Kidney (tissue), 14 donors: ENCODE measurements around the gene CCNL2. TPM values are rescaled to one million over a fixed set of nuclear protein-coding genes. Genes with fewer than 3 reads are reported as not detected.
A peak's percentile ranks its signal among the peaks of the same experiment; 100 is the strongest.
"Not testable (repeated sequence)": the region's sequence is repeated elsewhere in the genome, so short reads cannot be mapped to it uniquely, and the experiment has no call there.

ENCODE experiments used
- DNase-seq, 5 donors: peaks; one replicate each; pipeline ENCODE4 v3.0.0-alpha.2; 2013 to 2020
- FAIRE-seq: peaks from 2 replicates; lab custom pipeline; 2012; peaks lifted over from hg19 to GRCh38; lab: Jason Lieb, UNC
- H3K27ac ChIP-seq, 2 donors: one replicate each; pipeline ENCODE4 v1.7.0; 2013; ENCODE audit warnings: low read depth in 2 of 2, low read length in 2 of 2, inconsistent platforms in 1 of 2
- H3K27me3 ChIP-seq: one replicate; pipeline ENCODE4 v1.7.1; 2013; ENCODE audit warnings: low read length, inconsistent platforms; ENCODE audit not compliant: control insufficient read depth, insufficient read depth
- H3K36me3 ChIP-seq, 3 donors: one replicate each; pipeline versions ENCODE4 v1.7.0 to v1.7.1; 2013; ENCODE audit warnings: low read length in 3 of 3, control low read depth in 1 of 3, inconsistent platforms in 1 of 3; ENCODE audit not compliant: insufficient read depth in 3 of 3, control insufficient read depth in 2 of 3
- H3K4me1 ChIP-seq, 3 donors: one replicate each; pipeline versions ENCODE4 v1.7.0 to v1.7.1; 2013; ENCODE audit warnings: low read length in 3 of 3, inconsistent platforms in 1 of 3, low read depth in 1 of 3; ENCODE audit not compliant: control insufficient read depth in 2 of 3, insufficient read depth in 2 of 3
- H3K4me3 ChIP-seq, 3 donors: one replicate each; pipeline versions ENCODE4 v1.7.0 to v1.8.1; 2013; ENCODE audit warnings: low read length in 3 of 3, control low read depth in 1 of 3, inconsistent platforms in 1 of 3
- H3K9ac ChIP-seq, 3 donors: one replicate each; pipeline versions ENCODE4 v1.7.0 to v1.7.1; 2013; ENCODE audit warnings: low read length in 3 of 3, control low read depth in 1 of 3, inconsistent platforms in 1 of 3
- H3K9me3 ChIP-seq, 3 donors: one replicate each; pipeline versions ENCODE4 v1.7.0 to v1.7.1; 2013; ENCODE audit warnings: low read length in 3 of 3, control low read depth in 1 of 3, inconsistent platforms in 1 of 3; ENCODE audit not compliant: control insufficient read depth in 2 of 3, insufficient read depth in 1 of 3
- CTCF ChIP-seq: IDR thresholded peaks from 3 replicates; pipeline ENCODE4 v1.5.1; 2012; ENCODE audit warnings: mild to moderate bottlenecking, moderate library complexity, borderline replicate concordance; ENCODE audit not compliant: insufficient read depth; ENCODE audit errors: extremely low read depth
- intact Hi-C: fragments of 100-400 bp; cut with DNase I; formaldehyde crosslinking; loops from one replicate; pipeline ENCODE4 v1.11.1; 2022
- polyA plus RNA-seq: library from polyadenylated mRNA; stranded (reverse); fragments of 350-450 nt; fragmentation: Illumina TruSeq; extraction: RNeasy Lipid Tissue Mini Kit (QIAGEN cat#74804); gene quantifications from one replicate; pipeline ENCODE4 v1.2.3, GENCODE V29; 2014; ENCODE audit warnings: low read depth, low replicate concordance; ENCODE audit not compliant: insufficient read depth
- total RNA-seq: library from RNA; stranded (reverse); fragmentation: NEBNext Ultra II Directional; extraction: Animal tissue kit (Norgen Biotek cat#: 25700); gene quantifications from one replicate; pipeline ENCODE4 v1.2.1, GENCODE V29; 2021
- donor health status: control.
- donor health status: control.
- donor health status: control.
- donor health status: control.
- donor health status: control.
- donor health status: DM: yes; HTN: yes; CAD: no.
- donor health status: Normal renal cell carcinoma (clear cell type).

Gene CCNL2
- total and polyA plus RNA-seq, 2 donors from 2014 or later = 72.0 to 199 TPM

GRCh38 chr1:1403653-1404052 lies 4.5 kb upstream of the CCNL2 start:
- peak in 1 of 5 donors; percentile 43 for DNase-seq
- peaks cover 4 to 26% (median 6%) of the 10 kb centered on the region in 3 donors for H3K4me1 ChIP-seq
- no peaks in the 10 kb centered on the region for H3K9me3 ChIP-seq
- TF ChIP-seq CTCF = no peak
- H3K9ac ChIP-seq = no peak overlapping the region
- H3K27me3 ChIP-seq = no peaks in the 10 kb centered on the region
- no peak overlapping the region for H3K27ac ChIP-seq
- intact Hi-C loops = no loop called here
- peaks cover 6 to 29% (median 16%) of the 10 kb centered on the region in 3 donors for H3K36me3 ChIP-seq
- no peak overlapping the region for H3K4me3 ChIP-seq
- no peak for FAIRE-seq

GRCh38 chr1:1402901-1403392 lies 3.8 kb upstream of the CCNL2 start:
- H3K9me3 ChIP-seq, DNase-seq, intact Hi-C loops, H3K9ac ChIP-seq, H3K4me3 ChIP-seq, FAIRE-seq, H3K27me3 ChIP-seq, H3K27ac ChIP-seq: not testable (repeated sequence)
- Histone ChIP-seq H3K36me3 (peaks cover 6 to 30% (median 16%) of the 10 kb centered on the region in 3 donors), H3K4me1 (peaks cover 4 to 28% (median 8%) of the 10 kb centered on the region in 3 donors)

GRCh38 chr1:1402072-1402900 lies 3.2 kb upstream of the CCNL2 start:
- DNase-seq = peak in 3 of 5 donors; percentile 21 to 49 (median 39)
- Histone ChIP-seq H3K4me1 (peaks cover 4 to 30% (median 13%) of the 10 kb centered on the region in 3 donors), H3K9ac (no peak overlapping the region), H3K36me3 (peaks cover 9 to 37% (median 17%) of the 10 kb centered on the region in 3 donors), H3K4me3 (no peak overlapping the region), H3K27ac (no peak overlapping the region), H3K27me3 (no peaks in the 10 kb centered on the region), H3K9me3 (no peaks in the 10 kb centered on the region)
- FAIRE-seq = no peak
- peak; percentile 15 for TF ChIP-seq CTCF
- intact Hi-C loops = no loop called here

GRCh38 chr1:1401457-1402010 lies 2.4 kb upstream of the CCNL2 start:
- DNase-seq = no peak
- peaks cover 13 to 40% (median 21%) of the 10 kb centered on the region in 3 donors for H3K36me3 ChIP-seq
- no peak overlapping the region for H3K9ac ChIP-seq

More at GRCh38 chr1:1401457-1402010, 2.4 kb upstream of the CCNL2 start:
- no peak for FAIRE-seq
- intact Hi-C loops = no loop called here
- H3K4me1 ChIP-seq = peaks cover 4 to 30% (median 13%) of the 10 kb centered on the region in 3 donors
- no peaks in the 10 kb centered on the region for H3K27me3 ChIP-seq
- TF ChIP-seq CTCF = no peak
- H3K27ac ChIP-seq = no peak overlapping the region
- H3K9me3 ChIP-seq = no peaks in the 10 kb centered on the region
- H3K4me3 ChIP-seq = no peak overlapping the region
